NCI-H2029 treated with DMSO at 0.1 percent for 48 hours (cell line): Measurements from ENCODE around the gene ATL3.
"Not testable (repeated sequence)": the region's sequence is repeated elsewhere in the genome, so short reads cannot be mapped to it uniquely, and the experiment has no call there.

Experiments
- DNase-seq: peaks from one replicate; lab custom pipeline; 2025; lab: John Stamatoyannopoulos, UW

Gene ATL3

GRCh38 chr11:63619967-63620366 lies 51.2 kb downstream of the ATL3 start:
- DNase-seq = no peak

GRCh38 chr11:63617686-63618085 lies 53.5 kb downstream of the ATL3 start:
- DNase-seq = not testable (repeated sequence)

- DNase-seq = no peak
Observed at GRCh38 chr11:63616953-63617352, 54.2 kb downstream of the ATL3 start.

GRCh38 chr11:63614136-63614671 lies 57.0 kb downstream of the ATL3 start, which contains the start of gene PLAAT3:
Gene PLAAT3, minus strand, starts transcription at chr11:63614433. Its CDS starts 419 bp downstream, at chr11:63614014.
- DNase-seq = no peak

GRCh38 chr11:63613517-63614135 lies 57.5 kb downstream of the ATL3 start:
- no peak for DNase-seq

- DNase-seq = no peak
Observed at GRCh38 chr11:63612181-63612580, 59.0 kb downstream of the ATL3 start.

GRCh38 chr11:63611395-63611747 lies 59.8 kb downstream of the ATL3 start:
- no peak for DNase-seq

GRCh38 chr11:63610604-63611394 lies 60.4 kb downstream of the ATL3 start:
- DNase-seq = no peak

- DNase-seq = no peak
Observed at GRCh38 chr11:63609971-63610580, 61.1 kb downstream of the ATL3 start.

- no peak for DNase-seq
Observed at GRCh38 chr11:63609536-63609935, 61.6 kb downstream of the ATL3 start.

- DNase-seq = no peak
Observed at GRCh38 chr11:63608353-63609345, 62.5 kb downstream of the ATL3 start.

- no peak for DNase-seq
Observed at GRCh38 chr11:63603180-63603518, 68.0 kb downstream of the ATL3 start.

- not testable (repeated sequence) for DNase-seq
Observed at GRCh38 chr11:63602290-63603179, 68.6 kb downstream of the ATL3 start.

GRCh38 chr11:63599211-63600122 lies 71.7 kb downstream of the ATL3 start:
- DNase-seq = no peak

GRCh38 chr11:63598556-63598955 lies 72.6 kb downstream of the ATL3 start:
- no peak for DNase-seq

- DNase-seq = no peak
Observed at GRCh38 chr11:63595296-63595695, 75.9 kb downstream of the ATL3 start.

GRCh38 chr11:63592975-63593395 lies 78.2 kb downstream of the ATL3 start:
- DNase-seq = no peak

GRCh38 chr11:63590024-63590788 lies 81.0 kb downstream of the ATL3 start:
- DNase-seq = no peak

GRCh38 chr11:63589000-63589399 lies 82.2 kb downstream of the ATL3 start:
- DNase-seq = no peak
